ENCODE results near the gene PSMD11.
"Not testable (repeated sequence)": the region's sequence is repeated elsewhere in the genome, so short reads cannot be mapped to it uniquely, and the experiment has no call there.

The PSMD11 gene

DNA sequence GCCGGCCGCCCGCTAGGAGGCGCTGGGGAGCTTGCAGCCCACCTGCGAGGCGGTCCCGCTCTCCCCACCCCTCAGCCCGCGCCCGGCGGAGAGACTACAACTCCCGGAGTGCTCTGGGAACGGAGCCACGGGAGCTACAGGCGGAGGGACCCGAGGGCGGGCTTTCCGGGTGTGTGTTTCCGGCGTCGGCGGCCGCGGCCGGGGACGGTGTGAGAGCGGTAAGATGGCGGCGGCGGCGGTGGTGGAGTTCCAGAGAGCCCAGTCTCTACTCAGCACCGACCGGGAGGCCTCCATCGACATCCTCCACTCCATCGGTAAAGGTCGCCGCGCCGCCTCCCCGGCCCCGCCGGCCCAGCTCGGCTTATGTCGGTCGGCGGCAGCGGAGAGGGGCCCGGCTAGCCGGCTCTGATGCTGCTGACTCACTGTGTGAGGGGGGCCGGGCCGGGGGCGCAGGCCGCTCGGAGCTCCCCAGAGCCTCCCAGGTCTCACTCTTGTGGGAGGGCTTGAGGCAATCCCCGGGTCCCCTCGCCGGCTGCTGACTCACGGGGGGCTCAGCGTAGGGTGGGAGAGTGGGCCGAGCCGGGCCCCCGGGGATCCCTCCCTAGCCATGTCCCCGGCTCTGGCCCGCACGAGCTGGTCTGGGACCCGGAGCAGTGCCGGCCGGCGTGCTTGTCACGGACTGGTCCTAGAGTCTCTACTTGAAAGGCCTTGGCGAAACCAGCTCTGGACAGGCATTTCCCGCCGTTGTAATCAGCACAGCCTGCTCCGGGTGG is at the start of gene PSMD11:
Gene PSMD11, plus strand, starts transcription at position 210 of the 773 bp plus-strand sequence. Its CDS starts 14 bp downstream, at position 224.
- peak; percentile 97 to 99 (median 98) for DNase-seq (ENCODE audit: low read depth in 3 of 3)

DNA sequence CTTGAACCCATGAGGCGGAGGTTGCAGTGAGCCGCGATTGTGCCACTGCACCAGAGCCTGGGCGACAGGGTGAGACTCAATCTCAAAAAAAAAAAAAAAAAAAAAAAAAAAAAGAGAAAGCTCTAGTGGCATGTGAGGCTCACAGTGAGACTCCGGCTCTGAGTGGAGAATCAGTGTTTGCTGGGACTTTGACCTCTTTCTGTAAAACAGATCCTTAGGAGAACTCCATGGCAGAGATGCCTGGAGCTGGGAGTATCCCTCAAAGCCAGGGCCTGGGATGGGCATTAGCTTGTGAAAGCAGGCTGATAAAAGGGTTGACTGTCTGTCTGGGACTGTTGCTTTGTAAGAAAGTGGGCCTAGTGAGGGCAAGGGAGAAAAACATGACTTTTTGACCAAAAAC is 48.0 kb upstream of the PSMD11 start:
- DNase-seq (ENCODE audit: low read depth in 3 of 3), result no peak

DNA sequence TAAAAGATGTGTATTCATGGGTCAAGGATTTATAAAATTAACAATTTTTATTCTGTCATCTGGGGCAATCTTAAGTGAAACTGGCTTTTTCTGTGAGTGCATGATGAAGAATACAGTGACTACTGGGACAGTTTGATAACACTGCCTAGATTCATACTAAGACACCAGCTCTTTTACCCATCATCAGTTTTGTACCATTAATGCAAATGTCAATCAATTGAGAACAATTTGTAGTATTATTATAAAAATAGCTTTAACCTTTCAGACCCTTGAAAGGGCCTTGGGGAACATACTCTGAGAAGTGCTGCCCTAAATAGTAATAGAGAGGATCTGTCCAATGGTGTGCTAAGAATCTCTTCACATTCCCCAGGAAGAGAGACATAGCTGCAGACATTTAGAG is 45.4 kb upstream of the PSMD11 start:
- no peak for DNase-seq (ENCODE audit: low read depth in 3 of 3)

DNA sequence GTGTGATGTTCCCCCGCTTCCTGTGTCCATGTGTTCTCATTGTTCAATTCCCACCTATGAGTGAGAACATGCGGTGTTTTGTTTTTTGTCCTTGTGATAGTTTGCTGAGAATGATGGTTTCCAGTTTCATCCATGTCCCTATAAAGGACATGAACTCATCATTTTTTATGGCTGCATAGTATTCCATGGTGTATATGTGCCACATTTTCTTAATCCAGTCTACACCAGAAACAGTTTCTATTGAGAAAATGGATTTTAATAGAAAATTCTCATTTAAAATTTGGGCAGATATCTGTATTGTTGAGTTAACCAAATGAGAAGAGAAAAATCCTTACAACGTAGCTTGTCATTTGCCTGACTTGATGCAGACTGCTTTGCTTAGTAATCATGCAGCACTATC is 34.2 kb upstream of the PSMD11 start:
- DNase-seq (ENCODE audit: low read depth in 3 of 3), result not testable (repeated sequence)

DNA sequence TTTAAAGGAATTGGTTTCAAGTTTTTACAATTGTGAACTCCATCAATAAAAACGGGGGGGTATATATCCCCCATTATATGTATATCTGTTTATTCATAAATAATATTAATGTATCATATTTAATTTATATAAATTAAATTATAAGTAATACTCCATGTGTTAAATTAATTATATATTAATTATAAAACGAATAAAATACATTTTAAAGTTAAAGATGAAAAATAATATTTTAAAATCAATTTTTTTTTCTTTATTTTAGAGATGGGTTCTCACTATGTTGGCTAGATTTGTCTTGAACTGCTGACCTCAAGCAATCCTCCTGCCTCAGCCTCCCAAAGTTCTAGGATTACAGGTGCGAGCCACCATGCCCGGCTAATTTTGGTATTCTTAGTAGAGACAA is 17.4 kb upstream of the PSMD11 start:
- no peak for DNase-seq (ENCODE audit: low read depth in 3 of 3)

DNA sequence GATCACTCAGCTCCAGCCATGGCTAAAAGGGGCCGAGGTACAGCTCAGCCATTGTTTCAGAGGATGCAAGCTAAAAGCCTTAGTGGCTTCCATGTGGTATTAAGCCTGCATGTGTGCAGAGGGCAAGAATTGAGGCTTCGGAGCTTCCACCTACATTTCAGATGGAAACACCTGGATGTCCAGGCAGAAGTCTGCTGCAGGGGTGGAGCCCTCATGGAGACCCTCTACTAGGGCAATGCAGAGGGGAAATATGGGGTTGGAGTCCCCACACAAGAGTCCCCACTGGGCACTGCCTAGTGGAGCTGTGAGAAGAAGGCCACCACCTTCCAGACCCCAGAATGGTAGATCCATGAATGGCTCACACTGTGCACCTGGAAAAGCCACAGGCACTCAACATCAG is 14.7 kb upstream of the PSMD11 start:
- no peak for DNase-seq (ENCODE audit: low read depth in 3 of 3)

DNA sequence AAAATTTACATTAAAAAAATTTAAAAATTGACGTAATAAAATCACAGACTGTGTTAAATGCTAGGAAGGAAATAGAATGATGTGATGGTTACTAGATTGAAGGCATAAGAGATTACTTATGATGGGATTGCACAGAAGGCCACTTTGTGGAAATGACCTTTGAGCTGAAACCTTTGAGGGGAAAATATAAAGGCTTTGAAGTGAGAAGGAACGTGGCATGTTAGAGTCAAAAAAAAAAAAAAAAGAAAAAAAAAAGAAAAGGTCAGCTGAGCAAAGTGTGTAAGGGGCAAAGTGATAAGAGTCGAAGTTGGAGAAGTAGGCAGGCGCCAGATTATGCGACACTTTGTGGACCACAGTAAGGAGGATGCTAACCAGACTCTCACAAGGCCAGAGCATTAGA is 3.6 kb upstream of the PSMD11 start:
- DNase-seq (ENCODE audit: low read depth in 3 of 3), result no peak

DNA sequence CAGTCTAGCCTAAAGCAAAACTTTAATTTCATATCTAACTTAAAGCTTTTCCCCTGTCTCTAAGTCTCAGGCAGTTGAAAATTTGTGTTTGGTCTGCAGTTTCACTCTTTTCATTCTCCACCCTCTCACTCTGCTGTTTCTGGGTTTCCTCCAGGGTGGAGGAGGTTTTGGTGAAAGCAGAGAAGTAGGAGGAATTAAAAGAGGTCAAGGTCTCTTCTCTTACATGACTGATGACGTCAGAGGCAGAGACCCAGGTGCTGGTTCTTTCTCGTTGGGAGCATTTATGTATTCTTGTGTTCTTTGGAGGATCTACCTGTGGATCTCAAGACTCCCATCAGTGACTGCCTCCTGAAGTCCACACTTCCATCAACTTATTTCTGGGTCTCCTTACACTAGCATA is 2.4 kb upstream of the PSMD11 start:
- no peak for DNase-seq (ENCODE audit: low read depth in 3 of 3)

DNA sequence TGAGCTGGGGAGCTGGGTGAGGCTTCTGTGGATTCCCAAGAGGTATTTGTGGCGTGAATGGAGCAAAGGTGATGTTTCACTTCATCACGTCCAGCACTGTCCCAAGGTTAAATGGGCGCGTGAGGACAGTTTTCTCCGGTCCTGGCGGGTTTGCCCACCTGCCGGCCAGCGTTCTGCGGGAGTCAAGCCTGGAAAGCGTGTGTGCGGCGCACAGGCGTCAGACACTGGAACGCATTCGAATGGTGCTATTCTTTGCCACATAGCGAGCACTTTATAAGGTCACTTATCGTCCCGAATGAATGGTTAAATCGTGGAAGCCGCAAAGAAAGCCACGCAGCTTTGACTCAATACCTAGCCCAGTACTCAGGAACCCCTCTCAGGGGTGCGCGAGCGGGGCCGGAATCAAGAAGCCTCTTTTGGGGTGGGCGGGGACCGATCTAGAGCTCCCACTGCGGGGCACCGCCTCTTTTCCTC is 446 bp upstream of the PSMD11 start:
- no peak for DNase-seq (ENCODE audit: low read depth in 3 of 3)

DNA sequence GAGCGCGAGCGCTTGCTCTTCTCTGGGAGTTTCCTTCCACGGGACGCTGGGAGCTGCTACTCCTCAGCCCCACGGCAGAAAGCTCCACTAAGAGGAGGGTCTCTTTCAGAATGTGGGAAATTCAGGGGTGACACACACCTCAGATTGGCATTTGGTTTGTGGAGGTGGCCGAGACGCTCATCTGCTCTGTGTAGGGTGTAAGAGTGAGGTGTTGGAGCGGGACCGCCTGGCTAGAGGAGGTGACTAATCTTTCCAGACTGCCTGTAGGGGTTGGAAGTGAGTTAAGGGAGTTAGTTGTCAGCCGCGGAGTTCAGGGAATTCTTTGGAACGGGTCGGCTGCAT is 735 bp downstream of the PSMD11 start:
- peak; percentile 14 to 21 (median 16) for DNase-seq (ENCODE audit: low read depth in 3 of 3)

DNA sequence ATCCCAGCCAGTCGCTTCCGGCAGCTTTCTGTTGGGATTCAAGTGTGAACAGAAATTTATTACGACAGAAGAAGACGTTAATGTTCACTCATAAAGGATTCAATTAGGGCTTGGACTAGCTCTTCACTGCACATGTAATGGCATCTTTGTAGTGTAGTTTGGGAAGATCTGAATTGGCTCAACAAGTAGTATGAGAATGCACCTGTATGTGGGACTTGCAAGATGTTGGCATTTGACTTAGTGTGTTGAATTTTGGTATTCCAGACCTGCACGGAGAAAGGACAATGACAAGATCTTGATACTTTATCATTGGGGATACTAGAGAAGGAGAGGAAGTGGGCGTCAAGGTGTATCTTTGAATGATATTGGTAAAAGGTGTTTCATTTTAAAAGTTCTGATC is 1.2 kb downstream of the PSMD11 start:
- no peak for DNase-seq (ENCODE audit: low read depth in 3 of 3)

DNA sequence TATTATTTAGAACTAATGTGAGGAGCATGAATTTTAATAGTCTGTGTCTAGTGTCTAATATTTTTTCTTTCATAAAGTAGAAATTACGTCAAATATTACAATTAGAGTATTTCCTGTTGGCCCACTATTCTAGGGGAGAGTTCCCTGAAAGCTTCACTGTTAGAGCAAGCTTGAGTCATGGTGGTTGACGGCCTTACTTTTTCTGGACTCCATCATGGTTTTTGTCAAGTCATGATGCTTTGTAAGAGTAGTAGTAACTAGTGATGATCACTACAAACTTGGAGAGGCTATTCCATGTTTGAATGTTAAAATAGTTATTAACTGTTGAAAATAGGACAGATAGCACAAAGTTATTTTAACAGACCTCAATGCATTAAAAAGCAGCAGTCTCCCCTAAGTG is 1.7 kb downstream of the PSMD11 start:
- DNase-seq (ENCODE audit: low read depth in 3 of 3), result no peak

DNA sequence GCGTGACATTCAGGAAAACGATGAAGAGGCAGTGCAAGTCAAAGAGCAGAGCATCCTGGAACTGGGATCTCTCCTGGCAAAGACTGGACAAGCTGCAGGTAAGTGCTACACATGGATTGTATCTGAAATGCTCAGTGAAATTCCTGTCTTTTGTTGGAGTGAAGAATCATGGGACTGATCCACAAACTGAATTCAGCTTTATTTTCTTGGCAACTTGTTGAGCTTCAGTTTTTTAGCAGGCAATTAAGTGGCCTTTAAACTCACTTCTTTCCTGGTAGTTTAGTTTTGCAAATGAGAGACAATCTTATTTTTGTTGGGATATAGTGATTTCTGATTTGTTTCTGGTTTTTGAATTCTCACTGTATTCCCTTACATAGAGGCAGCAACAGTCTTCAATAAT is 2.6 kb downstream of the PSMD11 start:
- no peak for DNase-seq (ENCODE audit: low read depth in 3 of 3)

DNA sequence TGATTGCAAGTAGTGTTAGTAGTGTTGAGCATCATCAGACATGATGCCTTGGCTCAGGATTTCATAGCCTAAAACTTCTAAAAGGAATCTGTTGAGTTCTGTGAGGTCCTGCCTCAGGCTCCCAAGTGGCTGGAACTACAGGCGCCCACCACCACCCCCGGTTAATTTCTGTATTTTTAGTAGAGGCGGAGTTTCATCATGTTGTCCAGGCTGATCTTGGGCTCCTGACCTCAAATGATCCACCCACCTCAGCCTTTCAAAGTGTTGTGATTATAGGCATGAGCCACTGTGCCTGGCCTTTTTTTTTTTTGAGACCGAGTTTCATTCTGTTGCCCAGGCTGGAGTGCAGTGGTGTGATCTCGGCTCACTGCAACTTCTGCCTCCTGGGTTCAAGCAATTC is 5.7 kb downstream of the PSMD11 start:
- no peak for DNase-seq (ENCODE audit: low read depth in 3 of 3)

DNA sequence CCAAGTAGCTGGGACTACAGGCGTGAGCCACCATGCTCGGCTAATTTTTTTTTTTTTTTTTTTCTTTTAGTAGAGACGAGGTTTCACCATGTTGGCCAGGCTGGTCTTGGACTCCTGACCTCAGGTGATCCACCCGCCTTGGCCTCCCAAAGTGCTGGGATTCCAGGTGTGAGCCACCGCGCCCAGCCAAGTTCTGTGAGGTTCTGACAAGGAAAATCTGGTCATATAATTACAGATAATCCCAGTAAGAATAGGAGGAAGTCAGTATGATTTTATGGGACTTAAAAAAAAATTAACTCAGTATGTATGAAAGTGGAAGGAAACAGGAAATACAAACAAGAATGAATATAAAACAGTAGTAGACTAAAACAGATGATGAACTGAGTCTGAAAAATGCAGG is 6.1 kb downstream of the PSMD11 start:
- not testable (repeated sequence) for DNase-seq (ENCODE audit: low read depth in 3 of 3)

DNA sequence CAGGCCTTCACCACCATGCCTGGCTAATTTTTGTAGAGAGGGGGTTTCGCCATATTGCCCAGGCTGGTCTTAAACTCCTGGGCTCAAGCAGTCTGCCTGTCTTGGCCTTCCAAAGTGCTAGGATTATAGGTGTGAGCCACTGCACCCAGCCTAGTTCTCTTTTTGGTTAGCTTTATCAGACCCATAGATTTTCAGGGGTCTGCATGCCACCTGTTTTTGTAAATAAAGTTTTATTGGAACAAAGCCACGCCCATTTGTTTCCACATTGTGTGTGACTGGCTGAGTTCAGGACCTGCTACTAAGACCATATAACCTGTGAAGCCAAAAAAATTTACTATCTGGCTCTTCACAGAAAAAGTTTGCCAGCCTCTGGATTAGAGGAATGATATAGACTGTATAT is 7.6 kb downstream of the PSMD11 start:
- DNase-seq (ENCODE audit: low read depth in 3 of 3), result no peak

DNA sequence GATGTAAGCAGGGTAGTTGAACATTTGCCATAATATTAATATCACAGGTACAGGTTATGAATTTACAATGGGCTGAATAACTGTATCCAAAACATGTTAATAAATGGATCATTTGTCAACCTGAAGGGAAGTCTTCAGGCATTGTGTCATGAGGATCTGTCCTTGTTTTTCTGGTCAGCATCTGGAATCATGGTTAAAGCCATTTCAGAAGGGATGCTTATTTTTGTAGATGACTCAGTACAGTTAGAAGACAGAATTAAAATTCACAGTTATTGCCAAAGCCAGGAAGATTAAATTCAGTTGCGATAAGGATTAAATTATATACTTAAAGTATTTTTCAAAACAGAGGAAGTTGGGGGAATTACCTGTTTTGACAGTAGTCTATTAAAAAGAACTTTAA is 8.0 kb downstream of the PSMD11 start:
- no peak for DNase-seq (ENCODE audit: low read depth in 3 of 3)

DNA sequence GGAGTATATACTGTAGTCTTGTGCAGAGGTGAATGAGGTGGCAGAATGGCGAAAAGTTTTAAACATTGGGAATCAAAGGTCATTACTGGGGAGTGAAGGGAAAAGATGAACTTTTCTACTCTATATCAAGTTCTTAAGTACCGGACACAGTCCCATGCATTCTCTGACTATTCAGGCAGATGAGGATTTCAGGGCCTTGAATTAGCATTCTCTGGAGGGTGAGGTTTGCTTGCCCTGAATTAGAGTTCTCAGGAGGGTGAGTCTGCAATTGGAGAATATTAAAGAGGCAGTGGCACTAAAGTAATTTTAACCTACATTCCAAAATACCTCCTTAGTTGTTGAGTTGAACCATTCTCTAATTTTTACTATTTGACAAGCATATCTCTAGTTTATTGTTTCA is 9.1 kb downstream of the PSMD11 start:
- DNase-seq (ENCODE audit: low read depth in 3 of 3), result no peak

DNA sequence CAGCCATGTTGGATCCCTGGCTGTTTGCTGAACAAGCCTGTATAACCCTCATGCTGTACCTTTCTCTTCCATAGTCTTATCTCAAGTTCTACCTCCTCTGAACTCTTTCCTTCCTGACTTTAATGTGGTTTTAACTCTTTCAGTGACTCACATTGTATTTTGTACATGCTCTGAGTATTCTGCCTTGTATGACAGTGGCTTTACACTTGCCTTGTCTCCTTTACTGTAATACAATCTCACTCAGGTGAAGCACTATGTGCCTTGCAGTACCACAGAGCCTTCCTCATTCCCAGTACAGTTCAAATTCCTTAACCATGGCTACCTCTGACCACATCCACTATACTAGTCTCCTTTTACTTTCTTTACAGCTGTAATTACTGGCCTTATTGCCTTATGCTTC is 14.1 kb downstream of the PSMD11 start:
- DNase-seq (ENCODE audit: low read depth in 3 of 3), result no peak

DNA sequence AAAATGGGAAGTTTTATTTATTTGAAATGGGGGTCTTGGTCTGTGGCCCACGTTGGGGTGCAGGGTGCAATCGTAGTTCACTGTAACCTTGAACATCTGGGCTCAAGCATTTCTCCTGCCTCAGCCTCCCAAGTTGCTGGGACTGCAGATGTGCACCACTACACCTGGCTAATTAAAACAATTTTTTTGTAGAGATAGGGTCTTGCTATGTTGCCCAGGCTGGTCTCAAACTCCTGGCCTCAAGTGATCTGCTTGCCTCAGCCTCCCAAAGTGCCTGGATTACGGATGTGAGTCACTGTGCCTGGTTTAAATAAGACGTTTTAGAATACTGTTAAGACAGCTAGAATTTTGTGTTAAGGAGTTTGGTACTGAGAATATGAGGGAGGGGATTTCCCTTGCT is 15.7 kb downstream of the PSMD11 start:
- no peak for DNase-seq (ENCODE audit: low read depth in 3 of 3)

DNA sequence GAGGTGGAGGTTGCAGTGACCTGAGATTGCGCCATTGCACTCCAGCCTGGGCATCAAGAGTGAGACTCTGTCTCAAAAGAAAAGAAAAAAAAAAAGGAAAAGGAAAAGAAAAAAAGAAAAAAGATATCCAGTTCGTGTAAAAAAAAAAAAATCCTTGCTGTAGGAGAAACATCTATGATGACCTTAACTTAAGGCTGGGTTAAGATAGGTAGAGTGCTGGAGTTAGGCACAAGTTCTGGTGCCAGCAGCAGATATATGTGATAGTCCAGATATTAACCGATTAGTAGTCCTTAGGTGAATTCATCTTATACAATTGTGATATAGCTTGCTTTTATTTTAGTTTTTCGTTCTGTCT is 17.2 kb downstream of the PSMD11 start:
- no peak for DNase-seq (ENCODE audit: low read depth in 3 of 3)

DNA sequence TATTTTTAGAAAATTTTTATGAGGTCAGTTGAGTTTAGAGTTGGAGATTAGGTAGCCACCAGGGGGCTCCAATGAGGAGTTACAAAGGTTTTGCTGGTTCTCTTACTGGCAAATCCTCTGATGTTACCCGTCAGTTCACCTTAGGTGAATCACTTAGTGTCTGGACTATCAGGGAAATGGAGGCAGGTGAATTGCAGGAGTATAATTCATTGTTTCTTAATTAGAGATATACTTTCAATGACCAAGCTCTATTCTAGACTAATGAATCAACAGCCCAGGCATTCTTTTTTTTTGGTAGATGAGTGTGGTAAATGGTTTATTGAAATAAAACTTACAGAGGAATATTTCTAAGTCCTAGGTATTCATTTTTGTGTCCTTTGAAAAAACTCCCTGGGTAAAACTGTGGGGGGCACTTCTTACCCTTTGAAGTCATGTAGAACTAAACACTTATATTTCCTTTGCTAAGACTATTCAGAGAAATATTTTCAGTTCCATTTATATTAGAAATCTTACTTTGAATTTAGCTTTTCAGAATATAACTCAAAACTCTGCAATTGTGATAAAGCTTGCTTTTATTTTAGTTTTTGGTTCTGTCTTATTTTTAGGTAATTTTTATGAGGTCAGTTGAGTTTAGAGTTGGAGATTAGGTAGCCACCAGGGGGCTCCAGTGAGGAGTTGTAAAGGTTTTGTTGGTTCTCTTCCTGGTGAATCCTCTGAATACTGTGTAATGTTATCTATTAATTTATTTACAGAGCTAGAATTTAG is 17.7 kb downstream of the PSMD11 start:
- DNase-seq (ENCODE audit: low read depth in 3 of 3), result peak in 2 of 3 donors; percentile 53 to 73

DNA sequence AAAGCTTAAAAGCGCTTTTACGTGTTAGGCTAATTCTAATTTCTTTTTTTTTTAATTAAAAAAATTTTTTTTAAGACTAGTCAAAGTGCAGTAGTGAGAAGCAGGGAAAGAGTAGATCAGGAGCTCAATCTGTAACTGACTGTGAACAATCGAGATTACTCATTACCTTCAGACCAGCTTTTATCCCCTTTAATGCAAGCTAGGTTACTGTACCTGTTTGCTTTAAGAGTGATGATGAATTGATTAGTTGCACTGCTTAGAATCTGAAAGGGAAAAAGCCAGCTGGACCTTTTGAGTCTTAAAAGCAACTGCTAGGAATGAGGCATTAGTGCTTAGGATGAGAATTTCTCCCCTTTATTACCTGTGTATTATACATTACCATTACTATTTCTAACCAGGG is 19.0 kb downstream of the PSMD11 start:
- no peak for DNase-seq (ENCODE audit: low read depth in 3 of 3)
